IPS DF 6.9 (cell line): ENCODE measurements around the gene AGBL1.

Source experiments
- DNase-seq: peaks from one replicate; pipeline ENCODE4 v3.0.0-alpha.2; 2013; ENCODE audit warnings: low read depth, low spot score
- H3K27ac ChIP-seq: one replicate; pipeline ENCODE4 v1.5.1; 2013; ENCODE audit warnings: low read length, control low read depth
- H3K27me3 ChIP-seq: 2 replicates; pipeline ENCODE4 v1.6.1; 2013; ENCODE audit warnings: mild to moderate bottlenecking, low read length; ENCODE audit not compliant: control insufficient read depth, insufficient read depth
- H3K36me3 ChIP-seq: 2 replicates; pipeline ENCODE4 v1.6.1; 2013; ENCODE audit warnings: low read length; ENCODE audit not compliant: control insufficient read depth, insufficient read depth
- H3K4me1 ChIP-seq: 2 replicates; pipeline ENCODE4 v1.6.1; 2013; ENCODE audit warnings: low read length; ENCODE audit not compliant: control insufficient read depth, insufficient read depth
- H3K4me3 ChIP-seq: 2 replicates; pipeline ENCODE4 v1.5.1; 2013; ENCODE audit warnings: mild to moderate bottlenecking, low read length
- H3K9me3 ChIP-seq: 2 replicates; pipeline ENCODE4 v1.6.1; 2013; ENCODE audit warnings: low read length, inconsistent platforms; ENCODE audit not compliant: control insufficient read depth, insufficient read depth
- WGBS: extraction: QIAGEN DNeasy Blood & Tissue Kit; methylation state at CpG from one replicate; pipeline ENCODE4 v1.1.7; 2013; ENCODE audit warnings: mixed read lengths, missing lambda C conversion rate; ENCODE audit not compliant: insufficient read length, insufficient coverage; 5-methylcytosine and 5-hydroxymethylcytosine counted together

The AGBL1 gene

GRCh38 chr15:86653344-86654197 lies 573.9 kb downstream of the AGBL1 start:
- no peak overlapping the region for H3K4me3 ChIP-seq
- H3K27me3 ChIP-seq: no peaks in the 10 kb centered on the region
- no peaks in the 10 kb centered on the region for H3K4me1 ChIP-seq
- WGBS: no CpG with 5 or more reads among the region's 6 CpGs
- no peaks in the 10 kb centered on the region for H3K9me3 ChIP-seq
- no peak for DNase-seq
- no peak overlapping the region for H3K27ac ChIP-seq
- H3K36me3 ChIP-seq: no peaks in the 10 kb centered on the region

GRCh38 chr15:86654501-86654900 lies 574.8 kb downstream of the AGBL1 start:
- Histone ChIP-seq H3K36me3 (no peaks in the 10 kb centered on the region), H3K4me1 (no peaks in the 10 kb centered on the region), H3K27me3 (no peaks in the 10 kb centered on the region), H3K27ac (no peak overlapping the region), H3K9me3 (no peaks in the 10 kb centered on the region), H3K4me3 (no peak overlapping the region)
- DNase-seq: no peak
- no CpG with 5 or more reads among the region's 3 CpGs for WGBS

GRCh38 chr15:86657305-86657704 lies 577.6 kb downstream of the AGBL1 start:
- H3K27me3 ChIP-seq: no peaks in the 10 kb centered on the region
- no peaks in the 10 kb centered on the region for H3K36me3 ChIP-seq
- no peak overlapping the region for H3K4me3 ChIP-seq
- DNase-seq: no peak
- WGBS: no CpG with 5 or more reads among the region's 2 CpGs
- peaks cover 2% of the 10 kb centered on the region; the same call in 1 of the 2 replicates for H3K4me1 ChIP-seq
- H3K27ac ChIP-seq: no peak overlapping the region
- no peaks in the 10 kb centered on the region for H3K9me3 ChIP-seq

- no peaks in the 10 kb centered on the region for H3K9me3 ChIP-seq
- no peaks in the 10 kb centered on the region for H3K36me3 ChIP-seq
- peaks cover 2% of the 10 kb centered on the region; the same call in 1 of the 2 replicates for H3K4me1 ChIP-seq
- H3K27me3 ChIP-seq: no peaks in the 10 kb centered on the region
- WGBS: no CpG with 5 or more reads among the region's 5 CpGs
- H3K4me3 ChIP-seq: no peak overlapping the region
- H3K27ac ChIP-seq: no peak overlapping the region
- no peak for DNase-seq
Observed at GRCh38 chr15:86659724-86660411, 580.2 kb downstream of the AGBL1 start.

GRCh38 chr15:86661580-86661979 lies 581.9 kb downstream of the AGBL1 start:
- no peaks in the 10 kb centered on the region for H3K9me3 ChIP-seq
- DNase-seq: no peak
- H3K27me3 ChIP-seq: no peaks in the 10 kb centered on the region
- no peak overlapping the region for H3K27ac ChIP-seq
- no peak overlapping the region for H3K4me3 ChIP-seq
- peaks cover 2% of the 10 kb centered on the region; the same call in 1 of the 2 replicates for H3K4me1 ChIP-seq
- H3K36me3 ChIP-seq: no peaks in the 10 kb centered on the region
- no CpG with 5 or more reads among the region's 7 CpGs for WGBS

- H3K4me3 ChIP-seq: no peak overlapping the region
Observed at GRCh38 chr15:86663304-86663703, 583.6 kb downstream of the AGBL1 start.

GRCh38 chr15:86663979-86664378 lies 584.3 kb downstream of the AGBL1 start:
- no peak for DNase-seq
- no peaks in the 10 kb centered on the region for H3K36me3 ChIP-seq
- no peaks in the 10 kb centered on the region for H3K27me3 ChIP-seq
- no peak overlapping the region for H3K4me3 ChIP-seq
- no peak overlapping the region for H3K27ac ChIP-seq
- H3K9me3 ChIP-seq: no peaks in the 10 kb centered on the region
- no CpG with 5 or more reads among the region's 2 CpGs for WGBS
- peaks cover 2% of the 10 kb centered on the region; the same call in 1 of the 2 replicates for H3K4me1 ChIP-seq

More at GRCh38 chr15:86663304-86663703, 583.6 kb downstream of the AGBL1 start:
- Histone ChIP-seq H3K4me1 (peaks cover 2% of the 10 kb centered on the region; the same call in 1 of the 2 replicates), H3K36me3 (no peaks in the 10 kb centered on the region), H3K27me3 (no peaks in the 10 kb centered on the region), H3K9me3 (no peaks in the 10 kb centered on the region), H3K27ac (no peak overlapping the region)
- no peak for DNase-seq
- WGBS: no CpG with 5 or more reads among the region's 1 CpG

GRCh38 chr15:86664581-86664980 lies 584.9 kb downstream of the AGBL1 start:
- DNase-seq: no peak
- no peak overlapping the region for H3K27ac ChIP-seq
- no peaks in the 10 kb centered on the region for H3K36me3 ChIP-seq
- no peaks in the 10 kb centered on the region for H3K9me3 ChIP-seq
- no peak overlapping the region for H3K4me3 ChIP-seq
- H3K4me1 ChIP-seq: peaks cover 2% of the 10 kb centered on the region; the same call in 1 of the 2 replicates
- no peaks in the 10 kb centered on the region for H3K27me3 ChIP-seq
- no CpG with 5 or more reads among the region's 1 CpG for WGBS

GRCh38 chr15:86676002-86676401 lies 596.3 kb downstream of the AGBL1 start:
- Histone ChIP-seq H3K4me3 (no peak overlapping the region), H3K4me1 (no peaks in the 10 kb centered on the region; the same call in 1 of the 2 replicates), H3K27ac (no peak overlapping the region), H3K9me3 (no peaks in the 10 kb centered on the region), H3K27me3 (no peaks in the 10 kb centered on the region), H3K36me3 (no peaks in the 10 kb centered on the region)
- WGBS: no CpG with 5 or more reads among the region's 4 CpGs
- no peak for DNase-seq

GRCh38 chr15:86677278-86677677 lies 597.6 kb downstream of the AGBL1 start:
- H3K9me3 ChIP-seq: no peaks in the 10 kb centered on the region
- DNase-seq: no peak
- no peaks in the 10 kb centered on the region; the same call in 1 of the 2 replicates for H3K4me1 ChIP-seq
- H3K27me3 ChIP-seq: no peaks in the 10 kb centered on the region
- WGBS: no CpG with 5 or more reads among the region's 6 CpGs
- no peak overlapping the region for H3K4me3 ChIP-seq
- H3K27ac ChIP-seq: no peak overlapping the region
- no peaks in the 10 kb centered on the region for H3K36me3 ChIP-seq
